Fibroblast of the aortic adventitia (primary cell): ENCODE results near the gene CLEC14A. TPM values are rescaled to one million over a fixed set of nuclear protein-coding genes. Genes with fewer than 3 reads are reported as not detected.

ENCODE experiments used
- DNase-seq: peaks from one replicate; pipeline ENCODE4 v3.0.0-alpha.2; 2010; ENCODE audit warnings: low read depth
- H3K4me3 ChIP-seq: 2 replicates; pipeline ENCODE4 v1.5.1; 2011; ENCODE audit warnings: low read depth, mild to moderate bottlenecking, control low read depth, low read length, moderate library complexity
- CTCF ChIP-seq: IDR thresholded peaks from 2 replicates; pipeline ENCODE4 v1.5.1; 2011; ENCODE audit warnings: mild to moderate bottlenecking, low read length, control low read depth, inconsistent platforms; ENCODE audit not compliant: insufficient read depth
- total RNA-seq: library from RNA; depleted of rRNA; stranded (reverse); fragments of >200 nt; gene quantifications from 2 replicates; pipeline ENCODE4 v1.2.3, GENCODE V29; 2012; ENCODE audit warnings: low replicate concordance

The CLEC14A gene
- total RNA-seq, 1 donor: 0.63 TPM

- no peak for TF ChIP-seq CTCF
- H3K4me3 ChIP-seq: no peak overlapping the region
- DNase-seq: no peak
These were observed 3.7 kb downstream of the CLEC14A start for GRCh38 chr14:38252066-38252710.

- DNase-seq: no peak
- no peak overlapping the region for H3K4me3 ChIP-seq
- TF ChIP-seq CTCF: no peak
These were observed 5.6 kb downstream of the CLEC14A start for GRCh38 chr14:38250331-38250730.

GRCh38 chr14:38248321-38249028, 7.4 kb downstream of the CLEC14A start:
- no peak overlapping the region for H3K4me3 ChIP-seq
- no peak for TF ChIP-seq CTCF
- DNase-seq: no peak

GRCh38 chr14:38243696-38244240, 12.1 kb downstream of the CLEC14A start:
- no peak overlapping the region for H3K4me3 ChIP-seq

GRCh38 chr14:38238878-38239277, 17.0 kb downstream of the CLEC14A start:
- H3K4me3 ChIP-seq: no peak overlapping the region
- TF ChIP-seq CTCF: no peak
- no peak for DNase-seq

More at GRCh38 chr14:38243696-38244240, 12.1 kb downstream of the CLEC14A start:
- no peak for DNase-seq
- TF ChIP-seq CTCF: no peak

DNA sequence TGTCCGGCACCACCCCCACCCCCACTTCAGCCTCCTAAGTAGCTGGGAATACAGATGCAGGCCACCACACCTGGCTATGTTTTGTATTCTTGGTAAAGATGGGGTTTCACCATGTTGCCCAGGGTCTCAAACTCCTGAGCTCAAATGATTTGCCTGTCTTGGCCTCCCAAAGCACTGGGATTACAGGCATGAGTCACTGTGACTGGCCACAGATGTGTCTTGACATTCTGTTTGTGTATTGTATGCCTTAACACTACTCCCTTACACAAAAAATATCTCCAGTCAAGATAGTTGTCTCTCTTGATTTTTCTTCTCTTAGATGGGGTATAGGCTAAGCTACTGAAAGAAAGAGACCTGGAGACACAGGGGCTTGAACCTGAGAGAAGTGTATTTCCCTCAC, 17.6 kb downstream of the CLEC14A start:
- no peak overlapping the region for H3K4me3 ChIP-seq
- DNase-seq: no peak
- TF ChIP-seq CTCF: no peak
